GM20431 (cell line): Measurements from ENCODE around the gene AHNAK2.
"Not testable (repeated sequence)": the region's sequence is repeated elsewhere in the genome, so short reads cannot be mapped to it uniquely, and the experiment has no call there.

Experiments used
- in situ Hi-C: fragments of 300-500 bp; cut with MseI, MboI; formaldehyde crosslinking; loops from one replicate; pipeline ENCODE4 v1.15.0; 2020; ENCODE audit warnings: low sequenced_read_pairs; ENCODE audit not compliant: unreplicated experiment

AHNAK2 gene

DNA sequence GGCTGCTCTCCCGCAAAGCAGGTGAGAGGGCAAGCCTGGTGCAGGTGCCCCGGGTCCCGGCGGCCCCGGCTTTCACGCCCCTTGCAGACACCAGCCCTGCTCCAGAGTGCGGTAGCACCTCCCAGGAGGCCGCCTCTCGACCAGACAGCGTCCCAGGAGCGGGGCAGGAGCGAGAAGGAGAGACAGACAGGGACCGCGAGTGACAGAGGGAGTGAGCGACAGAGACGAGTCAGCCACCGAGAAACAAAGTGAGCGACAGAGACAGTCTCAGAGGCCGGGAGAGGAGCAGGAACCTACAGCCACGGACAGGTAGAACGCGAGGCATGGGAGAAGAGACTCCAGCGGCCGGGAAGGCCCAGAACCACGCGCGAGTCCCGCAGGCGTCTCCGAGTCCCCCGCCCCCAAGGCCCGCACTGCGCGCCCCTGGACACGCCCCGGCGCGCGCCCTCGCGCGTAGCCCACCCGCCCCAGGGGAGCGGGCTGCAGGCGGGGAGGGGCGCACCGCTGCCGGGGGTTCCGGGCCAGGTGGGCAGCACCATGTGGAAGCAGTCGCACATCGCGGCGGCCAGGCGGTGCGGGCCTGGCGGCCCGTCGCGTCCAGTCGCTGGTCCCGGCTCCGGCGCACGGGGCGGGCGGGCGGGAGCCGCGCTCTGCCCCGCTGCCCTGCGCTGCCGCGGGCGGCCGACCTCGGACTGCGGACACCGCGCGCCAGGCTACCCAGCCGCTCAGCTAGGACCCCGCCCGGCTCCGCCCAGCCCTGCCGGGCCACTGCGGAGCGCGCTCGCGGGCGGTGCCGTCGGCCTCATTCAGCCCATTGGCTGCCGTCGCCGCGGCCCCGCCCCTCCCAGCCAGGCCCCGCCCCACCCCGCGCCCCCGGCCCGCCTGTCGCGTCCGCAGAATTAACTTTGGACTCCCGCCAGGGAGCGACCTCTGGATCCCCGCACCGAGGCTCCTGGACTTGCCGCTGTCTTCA lies at the start of gene AHNAK2:
AHNAK2 (minus strand) TSS at position 694 of the 973 bp plus-strand sequence; CDS start at position 557, 137 bp downstream.
- in situ Hi-C loops, result loop anchor here (10.0 kb wide), 1 partner anchor 67 kb away; no protein-coding TSS in a partner anchor

DNA sequence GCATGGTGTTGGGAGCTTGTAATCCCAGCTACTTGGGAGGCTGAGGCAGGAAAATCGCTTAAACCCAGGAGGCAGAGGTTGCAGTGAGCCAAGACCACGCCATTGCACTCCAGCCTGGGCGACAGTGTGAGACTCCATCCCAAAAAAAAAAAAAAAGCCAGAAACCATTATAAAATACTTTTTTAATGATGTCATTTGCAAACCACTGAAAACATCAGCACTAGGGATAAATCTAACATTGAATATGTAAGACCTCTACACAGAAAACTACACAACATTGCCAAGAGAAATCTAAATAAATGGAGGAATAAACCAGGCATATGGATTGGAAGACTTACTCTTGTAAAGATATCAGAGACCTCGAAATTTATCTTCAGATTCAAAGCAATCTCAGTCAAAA lies 49.5 kb upstream of the AHNAK2 start:
- in situ Hi-C loops, result not testable (repeated sequence)

DNA sequence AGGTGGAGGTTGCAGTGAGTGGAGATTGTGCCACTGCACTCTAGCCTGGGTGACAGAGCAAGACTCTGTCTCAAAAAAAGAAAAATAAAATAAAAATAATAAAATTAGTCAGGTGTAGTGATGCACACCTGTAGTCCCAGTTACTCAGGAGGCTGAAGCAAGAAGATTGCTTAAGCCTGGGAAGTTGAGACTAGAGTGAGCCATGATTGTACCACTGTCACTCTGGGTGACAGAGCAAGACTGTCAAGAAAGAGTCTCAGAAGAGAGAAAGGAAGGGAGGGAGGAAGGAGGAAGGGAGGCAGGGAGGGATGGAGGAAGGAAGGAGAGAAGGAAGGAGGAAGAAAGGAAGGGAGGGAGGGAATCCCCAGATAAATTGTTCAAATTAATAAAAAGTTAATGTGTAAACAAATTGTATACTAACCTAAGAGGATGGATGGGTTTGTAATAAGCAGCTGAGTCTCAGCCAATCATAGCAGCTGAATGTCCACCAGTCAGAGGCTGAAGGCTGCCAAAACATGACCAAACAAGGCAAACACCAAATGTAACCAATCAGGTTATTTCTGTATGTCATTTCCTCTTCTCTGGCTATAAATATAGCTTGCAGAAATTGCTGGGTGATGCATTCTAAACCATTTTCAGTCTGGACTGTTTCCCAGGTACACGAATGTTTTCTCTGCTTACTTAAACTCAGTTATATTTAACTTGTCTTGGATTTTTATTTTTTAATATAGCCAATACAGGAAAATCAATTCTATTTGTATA lies 48.8 kb upstream of the AHNAK2 start:
- in situ Hi-C loops, result no loop called here

DNA sequence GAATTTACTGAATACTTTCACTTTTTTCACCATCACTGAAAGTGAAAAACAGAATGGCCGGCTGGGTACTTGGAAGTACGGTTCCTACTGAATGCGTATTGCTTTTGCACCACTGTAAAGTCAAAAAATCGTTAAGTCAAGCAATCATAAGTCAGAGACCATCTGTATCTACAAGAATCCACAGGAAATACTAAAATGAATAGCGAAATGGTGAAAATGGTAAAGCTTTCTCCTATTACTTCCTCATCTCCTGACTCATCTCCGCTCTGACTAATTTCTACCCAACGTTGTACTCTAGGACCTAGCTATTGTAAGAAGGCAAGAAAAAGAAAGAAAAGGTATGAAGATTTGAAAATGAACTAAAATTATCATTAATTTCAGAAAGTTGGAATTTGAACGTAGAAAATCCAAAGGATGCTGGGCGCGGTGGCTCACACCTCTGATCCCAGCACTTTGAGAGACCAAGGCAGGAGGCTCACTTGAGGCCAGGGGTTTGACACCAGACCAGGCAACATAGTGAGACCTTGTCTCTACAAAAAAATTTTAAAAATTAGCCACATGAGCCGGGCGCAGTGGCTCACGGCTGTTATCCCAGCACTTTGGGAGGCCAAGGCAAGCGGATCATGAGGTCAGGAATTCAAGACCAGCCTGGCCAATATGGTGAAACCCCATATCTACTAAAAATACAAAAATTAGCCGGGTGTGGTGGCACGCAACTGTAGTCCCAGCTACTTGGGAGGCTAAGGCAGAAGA lies 48.0 kb upstream of the AHNAK2 start:
- in situ Hi-C loops, result no loop called here

DNA sequence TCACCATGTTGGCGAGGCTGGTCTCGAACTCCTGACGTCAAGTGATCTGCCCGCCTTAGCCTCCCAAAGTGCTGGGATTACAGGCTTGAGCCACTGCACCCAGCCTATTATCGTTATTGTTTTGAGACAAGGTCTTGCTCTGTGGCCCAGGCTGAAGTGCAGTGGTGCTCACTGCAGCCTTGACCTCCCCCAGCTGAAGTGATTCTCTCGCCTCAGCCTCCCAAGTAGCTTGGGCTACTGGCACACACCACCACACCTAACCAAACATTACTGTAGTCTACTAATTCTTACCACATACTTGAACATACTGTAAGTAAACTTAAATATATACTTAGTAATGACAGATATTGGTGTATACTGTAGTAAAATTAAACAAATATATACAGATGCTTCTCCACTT lies 47.3 kb upstream of the AHNAK2 start:
- in situ Hi-C loops, result no loop called here

DNA sequence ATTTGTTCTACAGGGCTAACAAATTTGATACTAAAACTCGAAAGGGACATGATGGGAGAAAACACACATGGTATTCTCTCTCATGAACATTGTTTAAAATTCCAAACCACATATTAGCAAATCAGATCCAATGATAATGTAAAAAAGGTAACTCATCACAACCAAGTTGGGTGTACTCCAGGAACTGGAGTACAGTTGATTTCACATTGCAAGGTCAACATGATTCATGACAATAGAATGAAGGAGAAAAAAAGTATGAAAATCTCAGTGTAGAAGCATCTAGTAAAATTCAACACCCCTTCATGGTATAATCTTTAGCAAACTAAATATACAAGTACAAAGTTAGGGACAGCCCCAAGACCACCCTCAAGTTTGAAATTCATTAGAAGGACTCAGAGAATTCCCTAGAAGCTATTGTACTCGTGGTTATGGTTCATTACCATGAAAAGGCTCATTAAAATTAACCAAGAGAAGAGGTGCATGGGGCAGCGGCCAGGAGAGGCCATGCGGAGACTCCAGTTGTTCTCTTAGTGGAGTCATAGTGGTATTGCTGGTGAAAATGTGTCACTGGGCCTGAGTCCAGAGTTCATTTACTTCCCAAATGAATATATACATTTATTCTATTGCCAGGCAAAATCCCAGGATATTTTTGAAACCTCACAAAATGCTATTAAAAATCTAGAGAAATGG lies 45.8 kb upstream of the AHNAK2 start:
- in situ Hi-C loops, result no loop called here

DNA sequence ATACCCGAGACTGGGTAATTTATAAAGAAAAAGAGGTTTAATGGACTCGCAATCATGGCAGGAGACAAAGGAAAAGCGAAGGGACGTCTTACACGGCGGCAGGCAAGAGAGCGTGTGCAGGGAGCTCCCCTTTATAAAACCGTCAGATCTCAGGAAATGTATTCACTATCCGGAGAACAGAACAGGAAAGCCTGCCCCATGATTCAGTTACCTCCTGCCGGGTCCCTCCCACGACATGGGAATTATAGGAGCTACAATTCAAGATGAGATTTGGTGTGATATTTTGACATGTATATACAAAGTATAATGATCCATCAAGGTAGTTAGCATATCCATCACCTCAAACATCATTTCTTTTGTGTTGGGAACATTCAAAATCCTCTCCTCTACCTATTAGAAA lies 45.0 kb upstream of the AHNAK2 start:
- in situ Hi-C loops, result no loop called here

DNA sequence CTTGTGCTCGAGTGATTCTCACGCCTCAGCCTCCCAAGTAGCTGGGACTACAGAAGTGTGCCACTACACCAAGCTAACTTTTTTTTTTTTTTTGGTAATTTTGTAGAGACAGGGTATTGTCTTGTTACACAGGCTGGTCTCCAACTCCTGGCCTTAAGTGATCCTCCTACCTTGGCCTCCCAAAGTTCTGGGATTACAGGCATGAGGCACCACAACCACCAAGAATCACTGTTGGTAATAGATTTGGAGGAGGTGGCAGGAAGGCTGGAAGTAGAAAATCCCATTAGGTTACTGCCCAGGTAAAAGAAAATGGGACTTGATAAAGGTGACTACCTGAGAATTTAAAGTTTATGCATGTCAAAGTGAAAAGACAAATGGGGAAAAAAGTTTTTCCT lies 44.1 kb upstream of the AHNAK2 start:
- in situ Hi-C loops, result no loop called here

DNA sequence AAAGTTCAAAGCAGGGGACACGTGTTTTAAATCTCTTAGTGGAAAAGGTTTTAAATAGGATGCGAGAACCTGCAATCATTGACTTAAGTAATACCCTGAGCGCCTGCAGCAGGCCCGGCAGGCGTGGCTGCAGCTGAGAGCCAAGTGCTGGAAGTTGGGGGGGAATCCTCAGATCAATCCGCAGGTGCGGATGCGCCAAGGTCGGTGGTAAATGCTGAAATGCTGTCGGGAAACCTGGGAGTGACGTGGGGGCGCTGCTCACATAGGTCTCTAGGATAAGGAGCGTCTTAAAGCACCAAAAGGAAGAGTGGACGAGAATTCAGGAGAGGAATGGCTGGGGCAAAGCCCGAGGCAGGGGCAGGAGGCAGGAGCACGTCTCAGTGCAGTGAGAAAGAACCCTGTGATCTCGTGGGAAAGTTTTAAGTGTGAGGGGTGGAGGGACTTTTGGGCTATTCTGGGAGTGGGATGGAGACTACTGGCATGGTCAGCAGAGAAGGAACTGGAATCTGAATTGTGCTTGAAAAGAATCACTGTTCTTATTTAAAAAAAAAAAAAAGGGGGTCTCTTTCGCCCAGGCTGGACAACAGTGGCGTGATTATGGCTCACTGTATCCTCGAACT lies 43.6 kb upstream of the AHNAK2 start:
- in situ Hi-C loops, result no loop called here

DNA sequence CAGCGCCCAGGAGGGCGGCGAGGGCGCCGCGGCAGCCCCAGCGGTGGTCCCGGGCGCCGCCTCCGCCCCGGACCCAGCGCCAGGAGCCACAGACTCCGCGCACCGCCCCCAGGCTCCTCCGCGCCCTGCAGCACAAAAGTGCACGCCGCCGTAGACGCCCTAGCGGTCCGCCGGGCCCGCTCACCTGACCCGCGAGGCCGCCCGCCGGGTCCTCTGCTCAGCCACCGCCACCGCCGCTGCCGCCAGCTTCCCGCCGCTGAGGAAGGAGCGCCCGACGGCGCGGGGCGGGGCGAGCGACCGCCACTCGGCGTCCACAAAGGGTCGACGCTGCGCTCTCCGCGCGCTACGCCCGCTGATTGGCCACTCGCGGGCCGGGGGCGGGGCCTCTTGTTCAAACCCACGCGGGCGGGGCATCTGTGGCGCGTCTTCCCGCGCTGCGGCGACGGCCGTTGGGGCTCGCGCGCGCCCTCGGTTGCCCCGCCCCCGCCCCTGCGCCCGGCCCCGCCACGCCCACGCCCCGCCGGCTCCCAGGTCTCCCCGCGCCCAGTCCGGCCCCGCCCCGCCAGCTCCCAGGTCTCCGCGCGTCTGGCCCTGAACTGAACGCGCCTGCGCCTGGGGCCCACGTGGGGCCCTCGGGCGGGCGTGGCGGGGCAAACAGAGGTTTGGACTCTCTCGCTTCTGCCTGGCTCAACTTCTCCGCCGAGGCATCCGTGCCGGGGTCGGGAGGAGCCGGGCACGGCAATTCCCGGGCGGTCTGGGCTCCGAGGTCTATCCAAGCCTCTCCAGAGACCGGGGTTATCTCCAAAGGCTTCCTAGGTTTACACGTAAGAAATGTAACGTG lies 42.9 kb upstream of the AHNAK2 start, which contains the start of gene CDCA4:
CDCA4 (minus strand) TSS at position 269 of the 841 bp plus-strand sequence. CDS start 9,154 bp downstream, outside the sequence.
- in situ Hi-C loops, result no loop called here

DNA sequence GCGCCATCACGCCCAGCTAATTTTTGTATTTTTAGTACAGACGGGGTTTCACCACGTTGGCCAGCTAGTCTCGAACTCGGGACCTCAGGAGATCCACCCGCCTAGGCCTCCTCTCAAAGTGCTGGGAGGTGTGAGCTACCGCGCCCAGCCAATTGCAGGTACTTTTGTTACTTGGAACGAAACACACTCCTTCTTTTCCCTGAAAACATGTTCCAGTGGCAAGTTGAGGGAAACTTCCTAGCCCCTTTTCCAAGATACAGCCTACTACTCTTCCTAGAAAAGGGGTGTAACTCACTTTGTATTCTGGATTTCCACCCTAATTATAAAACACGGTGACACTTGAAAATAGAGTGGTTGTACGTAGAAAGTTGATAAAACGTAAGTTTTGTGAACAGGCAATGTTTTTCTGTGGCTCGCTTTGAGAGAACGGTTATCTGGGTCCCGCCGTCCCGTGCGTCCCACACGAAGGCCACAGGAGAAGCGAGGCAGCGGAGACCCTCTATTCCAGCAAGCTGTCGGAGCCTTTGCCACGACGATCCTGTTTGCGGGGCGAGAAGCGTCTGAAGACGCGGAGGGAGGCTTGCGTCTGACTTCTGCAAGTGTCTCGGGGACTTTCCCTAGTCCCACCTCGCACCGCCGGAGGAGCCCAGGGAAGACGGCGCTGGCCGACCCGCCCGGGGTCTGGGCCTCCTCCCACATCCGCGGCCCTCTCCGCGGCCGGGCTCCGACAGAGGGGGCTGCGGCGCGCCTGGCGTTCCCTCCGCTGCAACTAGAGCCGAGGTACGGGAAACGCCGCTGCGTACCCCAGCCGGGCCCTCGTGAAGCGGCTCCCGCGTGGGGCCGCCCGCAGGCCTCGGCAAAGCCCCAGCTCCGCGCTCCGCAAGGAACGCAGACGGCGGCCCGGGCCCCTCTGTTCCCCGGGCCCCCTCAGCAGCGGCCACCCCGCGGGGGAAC lies 42.0 kb upstream of the AHNAK2 start:
- in situ Hi-C loops, result no loop called here

DNA sequence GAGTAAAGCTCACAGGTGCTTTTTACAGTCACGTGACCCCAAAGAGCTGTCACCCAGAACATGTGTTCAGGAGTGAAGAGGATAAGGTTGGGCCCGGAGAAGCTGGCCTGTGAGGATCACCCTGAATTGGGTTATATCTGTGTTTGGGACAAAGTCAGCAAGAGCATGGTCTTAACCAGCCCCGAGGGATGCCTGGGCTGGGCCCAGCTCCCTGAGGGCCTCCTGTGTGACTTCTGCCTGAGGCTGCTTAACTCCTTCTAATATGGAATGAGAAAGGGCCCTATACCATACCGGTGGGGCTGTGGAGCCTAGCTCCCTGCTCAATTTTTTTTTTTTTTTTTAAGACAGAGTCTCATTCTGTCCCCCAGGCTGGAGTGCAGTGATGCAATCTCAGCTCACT lies 40.2 kb upstream of the AHNAK2 start:
- in situ Hi-C loops, result no loop called here

DNA sequence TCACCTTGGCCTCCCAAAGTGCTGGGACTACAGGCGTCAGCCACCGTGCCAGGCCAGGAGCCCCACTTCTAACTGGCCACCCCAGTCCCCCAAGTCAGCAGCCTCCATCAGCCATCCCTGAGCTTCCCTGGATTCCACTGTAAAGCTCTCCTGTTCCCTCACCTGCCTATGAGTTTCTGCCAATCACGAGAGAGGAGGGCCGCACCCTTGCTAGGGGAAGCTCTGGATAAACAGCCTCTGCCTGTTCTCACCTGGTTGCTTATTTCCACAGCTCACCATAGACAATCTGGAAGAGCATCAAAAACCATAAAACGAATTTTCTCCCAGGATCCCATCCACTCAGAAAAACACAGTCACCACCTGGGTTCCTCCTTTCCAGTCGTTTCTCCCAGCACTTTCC lies 37.7 kb upstream of the AHNAK2 start:
- in situ Hi-C loops, result no loop called here

DNA sequence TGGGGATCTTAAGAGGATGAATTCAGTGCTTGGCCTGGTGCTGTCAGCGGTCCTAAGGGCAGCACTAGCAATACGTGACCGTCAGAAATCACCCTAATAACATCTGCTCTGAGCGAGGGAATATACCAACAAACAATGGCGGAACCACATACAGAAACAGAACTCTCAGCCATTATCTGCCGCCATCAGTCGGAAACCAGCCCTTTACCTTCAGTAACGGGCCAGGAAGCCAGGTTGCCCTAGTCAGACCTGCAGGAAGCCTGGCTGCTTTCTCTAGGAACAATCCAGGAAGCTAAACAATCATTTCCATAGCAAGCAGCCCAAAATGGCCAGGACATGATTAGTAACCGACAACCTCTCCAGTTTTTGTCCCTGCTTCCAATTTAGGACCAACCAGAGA lies 37.1 kb upstream of the AHNAK2 start:
- in situ Hi-C loops, result no loop called here

DNA sequence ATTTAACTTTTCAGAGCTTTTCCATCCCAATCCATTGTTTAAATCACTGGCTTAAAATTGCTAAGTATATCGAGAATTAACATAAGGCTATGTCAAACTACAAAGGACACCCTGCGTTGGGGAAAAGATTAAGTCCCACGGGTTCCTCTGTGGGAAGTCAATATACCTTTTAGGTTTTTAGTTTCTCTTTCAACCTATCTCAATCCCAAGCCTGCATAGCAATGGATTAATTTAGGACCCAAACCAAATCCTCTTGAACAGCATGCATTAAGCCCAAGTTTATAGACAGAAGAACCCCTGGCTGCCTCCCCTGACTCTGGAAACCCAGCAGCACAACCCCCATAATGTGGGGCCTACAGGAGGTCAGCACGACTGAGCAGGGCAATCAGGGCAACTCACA lies 36.5 kb upstream of the AHNAK2 start:
- in situ Hi-C loops, result no loop called here

DNA sequence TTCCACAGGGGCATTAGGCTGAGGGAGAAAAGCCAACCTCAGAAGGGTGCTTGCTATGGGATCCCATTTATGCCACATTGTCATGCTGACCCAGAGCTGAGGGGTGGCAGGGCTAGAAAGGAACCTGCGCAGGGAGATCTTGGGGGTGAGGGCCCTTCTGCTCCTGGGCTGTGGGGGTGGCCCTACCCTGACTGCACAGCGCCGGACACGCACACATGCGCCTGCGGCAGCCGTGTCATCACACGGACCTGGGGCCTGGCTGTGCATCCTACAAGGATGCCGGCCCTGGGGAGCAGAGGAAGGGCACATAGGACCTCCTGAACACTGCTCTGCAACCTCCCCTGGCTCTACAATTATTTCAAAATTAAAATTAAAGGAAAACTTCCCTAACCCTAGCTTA lies 35.9 kb upstream of the AHNAK2 start:
- in situ Hi-C loops, result no loop called here

DNA sequence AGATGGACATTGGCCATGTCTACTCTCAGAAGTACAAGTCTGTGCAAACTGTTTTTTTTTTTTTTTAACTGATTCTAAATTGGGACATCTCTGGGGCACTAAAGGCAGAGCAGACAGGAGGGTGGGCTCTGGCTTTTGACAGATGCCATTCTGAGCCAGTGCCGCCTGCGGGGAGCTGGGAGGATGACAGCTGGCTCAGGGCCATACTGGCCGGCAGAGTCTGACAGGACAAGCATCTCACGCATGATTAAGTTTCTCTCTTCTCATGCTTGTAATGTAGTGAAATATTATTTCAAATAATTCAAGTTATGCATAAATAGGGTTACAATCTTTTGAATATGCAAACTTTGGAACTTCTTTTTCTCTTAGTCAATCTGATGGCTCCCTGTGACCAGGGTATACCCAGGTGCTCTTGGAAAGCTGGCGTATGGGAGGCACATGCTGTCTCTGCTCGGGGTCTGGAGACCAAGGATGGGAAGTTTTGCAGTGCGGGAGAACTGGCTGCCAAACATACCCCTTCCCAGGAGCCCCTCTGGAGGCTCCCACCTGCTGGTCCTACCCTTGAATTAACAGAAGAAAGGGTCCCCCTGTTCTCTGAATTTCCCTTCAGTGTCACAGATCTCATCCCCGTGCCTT lies 35.1 kb upstream of the AHNAK2 start:
- in situ Hi-C loops, result no loop called here
